HG03565 (cell line): ENCODE results near the gene GDPD5.

Experiments
- ATAC-seq: cut with Tn5 transposase; IDR thresholded peaks from one replicate; pipeline ENCODE4 v1.9.1; 2021; ENCODE audit warnings: mild to moderate bottlenecking, moderate library complexity; ENCODE audit not compliant: unreplicated experiment

The GDPD5 gene

GRCh38 chr11:75406338-75406777 is 119.4 kb downstream of the GDPD5 start:
- no peak for ATAC-seq

DNA sequence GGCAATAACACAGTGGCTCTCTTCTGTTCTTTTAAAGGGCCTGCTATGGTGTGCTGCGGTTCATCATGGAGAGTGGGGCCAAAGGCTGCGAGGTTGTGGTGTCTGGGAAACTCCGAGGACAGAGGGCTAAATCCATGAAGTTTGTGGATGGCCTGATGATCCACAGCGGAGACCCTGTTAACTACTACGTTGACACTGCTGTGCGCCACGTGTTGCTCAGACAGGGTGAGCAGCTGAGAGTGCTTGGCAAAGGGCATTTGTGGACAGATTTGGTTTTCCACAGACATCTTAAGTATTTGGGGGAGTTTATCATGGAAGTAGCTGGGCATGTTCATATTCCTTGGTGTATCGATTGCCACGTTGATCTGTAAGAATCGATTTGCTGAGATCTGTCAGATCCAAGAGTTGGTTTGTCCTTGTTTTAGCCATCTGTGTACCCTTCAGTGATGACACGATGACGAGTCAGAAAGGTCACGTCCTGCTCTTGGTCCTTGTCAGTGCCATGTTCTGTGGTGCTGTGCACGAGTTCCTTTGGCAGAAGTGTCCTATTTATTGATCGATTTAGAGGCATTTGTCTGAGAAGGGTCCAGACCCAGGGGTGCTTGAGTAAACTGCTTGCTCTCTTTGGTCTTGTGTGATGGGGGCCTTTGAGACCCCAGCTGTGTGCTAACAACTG is 121.6 kb downstream of the GDPD5 start:
- no peak for ATAC-seq

GRCh38 chr11:75403037-75403436 is 122.7 kb downstream of the GDPD5 start:
- ATAC-seq, result no peak

DNA sequence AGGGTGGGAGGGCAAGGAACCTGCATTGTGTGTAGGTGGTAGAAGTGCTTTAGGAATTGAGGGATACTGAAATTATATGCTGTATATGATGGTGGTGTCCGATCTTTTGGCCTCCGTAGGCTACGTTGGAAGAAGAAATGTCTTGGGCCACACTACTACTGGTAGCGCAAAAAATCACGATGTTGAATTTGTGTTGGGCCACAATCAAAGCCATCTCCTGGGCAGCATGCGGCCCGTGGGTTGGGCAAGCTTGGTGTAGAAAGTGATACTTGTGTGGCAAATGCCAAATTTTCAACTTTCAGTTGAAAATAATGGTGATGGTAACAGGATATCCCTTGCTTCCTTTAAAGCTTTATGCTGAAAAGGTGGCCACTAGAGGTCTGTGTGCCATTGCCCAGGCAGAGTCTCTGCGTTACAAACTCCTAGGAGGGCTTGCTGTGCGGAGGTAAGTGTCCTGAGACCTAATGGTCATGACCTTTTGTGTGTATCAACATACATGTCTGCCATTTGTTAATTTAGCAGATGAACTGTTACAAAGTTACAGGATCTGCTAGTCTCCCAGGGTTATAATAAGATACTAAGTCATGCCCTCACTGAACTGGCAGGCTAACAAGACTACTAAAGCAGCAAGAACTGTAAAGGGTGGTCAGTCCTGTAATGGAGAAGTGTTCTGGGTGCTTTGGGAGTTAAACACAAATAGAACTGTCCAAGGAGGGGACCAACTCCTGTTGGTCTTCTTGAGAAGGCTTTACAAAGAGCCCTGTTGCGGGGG is 123.6 kb downstream of the GDPD5 start:
- ATAC-seq, result no peak

DNA sequence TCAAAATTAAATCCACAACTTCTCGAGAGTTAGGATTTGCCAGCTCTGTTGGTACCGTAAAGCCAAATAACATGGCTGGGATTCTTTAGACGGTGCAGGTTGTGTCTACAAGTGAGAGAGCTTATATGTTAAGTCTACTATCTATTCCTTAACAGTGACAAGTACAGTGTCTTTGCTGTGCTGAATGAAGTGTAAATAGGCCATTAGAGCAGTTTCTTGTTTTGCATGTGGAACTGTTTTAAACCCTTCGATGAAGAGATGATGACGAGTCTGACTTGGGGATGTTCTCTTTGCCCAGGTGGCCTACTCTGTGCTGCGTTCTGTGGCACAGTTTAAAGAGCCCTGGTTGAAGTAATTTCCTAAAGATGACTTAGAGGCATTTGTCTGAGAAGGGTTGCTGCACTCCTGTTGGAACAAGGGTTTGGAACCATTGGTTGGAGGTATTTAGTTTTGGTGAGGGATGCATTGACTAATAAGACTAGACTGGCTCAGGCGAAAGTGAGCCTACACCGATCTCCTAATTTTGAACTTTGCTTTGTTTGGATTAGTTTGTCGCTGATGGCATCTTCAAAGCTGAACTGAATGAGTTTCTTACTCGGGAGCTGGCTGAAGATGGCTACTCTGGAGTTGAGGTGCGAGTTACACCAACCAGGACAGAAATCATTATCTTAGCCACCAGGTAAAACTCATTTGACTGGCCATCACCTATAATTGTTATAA is 125.4 kb downstream of the GDPD5 start:
- no peak for ATAC-seq

DNA sequence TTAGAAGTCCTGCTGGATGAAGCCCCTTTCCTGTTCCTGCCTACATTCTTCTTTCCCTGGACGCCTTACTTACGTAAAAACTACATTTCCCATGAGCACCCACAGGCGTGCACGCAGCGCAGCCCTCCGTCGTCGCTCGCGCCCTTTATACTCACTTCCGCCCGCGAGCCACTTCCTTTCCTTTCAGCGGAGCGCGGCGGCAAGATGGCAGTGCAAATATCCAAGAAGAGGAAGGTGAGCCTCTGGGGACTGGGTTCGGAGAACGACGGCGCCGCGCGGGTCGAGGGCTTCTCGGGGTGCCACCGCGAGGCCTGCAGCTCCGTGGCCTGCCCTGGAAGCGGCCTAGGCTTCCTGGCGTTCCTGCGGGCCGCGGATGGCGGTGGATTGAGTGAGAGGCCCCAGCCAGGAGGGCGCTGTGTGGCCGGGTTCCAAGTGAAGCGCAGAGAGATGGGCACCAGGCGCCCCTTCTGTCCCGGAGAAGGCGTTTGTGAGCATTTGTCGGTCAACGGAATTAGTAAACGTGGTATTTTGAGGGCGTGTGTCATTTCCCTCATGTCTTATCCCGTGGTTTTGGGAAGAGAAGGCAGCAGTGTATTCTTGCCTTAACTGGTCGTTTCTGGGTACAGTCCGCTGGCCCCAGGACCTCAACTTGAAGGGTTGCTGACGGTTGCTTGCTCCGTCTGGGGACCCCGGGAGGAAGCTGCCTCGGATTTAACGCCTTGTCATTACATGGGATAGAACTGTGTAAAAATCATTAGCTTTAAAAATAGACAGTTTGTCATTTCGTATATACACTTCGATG is 126.2 kb downstream of the GDPD5 start, which contains the start of gene RPS3:
RPS3 (plus strand) TSS at position 175 of the 802 bp plus-strand sequence; CDS start at position 205, 30 bp downstream.
- ATAC-seq, result peak; percentile 88

- ATAC-seq, result no peak
Observed at GRCh38 chr11:75398906-75399305, 126.8 kb downstream of the GDPD5 start.

DNA sequence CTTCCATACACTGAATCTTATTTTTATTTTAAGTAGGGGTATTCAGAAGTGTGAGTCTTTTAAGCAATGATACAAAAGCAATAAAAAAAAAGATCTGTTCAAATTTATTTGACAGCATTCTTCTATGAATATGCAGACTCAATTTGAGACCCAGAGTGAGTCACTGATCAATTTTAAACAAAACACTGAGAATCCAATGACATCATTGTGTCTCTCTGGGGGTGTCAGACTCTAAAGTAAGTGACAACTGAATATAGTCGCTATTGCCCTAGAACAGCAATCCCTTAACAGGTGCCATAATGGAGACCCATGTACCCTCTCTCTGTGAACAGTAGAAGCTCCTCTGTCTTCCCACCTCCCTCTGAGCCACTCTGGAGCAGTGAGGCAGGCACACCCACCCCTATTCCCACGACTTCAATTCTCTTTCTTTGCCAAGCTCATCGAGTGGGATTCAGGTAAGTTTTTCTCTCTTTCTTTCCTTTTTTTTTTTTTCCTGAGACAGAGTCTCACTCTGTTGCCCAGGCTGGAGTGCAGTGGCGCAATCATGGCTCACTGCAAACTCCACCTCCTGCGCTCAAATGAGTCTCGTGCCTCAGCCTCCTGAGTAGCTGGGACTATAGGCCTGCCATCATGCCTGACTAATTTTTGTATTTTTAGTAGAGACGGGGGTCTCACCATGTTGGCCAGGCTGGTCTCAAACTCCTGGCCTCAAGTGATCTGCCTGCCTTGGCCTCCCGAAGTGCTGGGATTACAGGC is 131.5 kb downstream of the GDPD5 start:
- no peak for ATAC-seq

DNA sequence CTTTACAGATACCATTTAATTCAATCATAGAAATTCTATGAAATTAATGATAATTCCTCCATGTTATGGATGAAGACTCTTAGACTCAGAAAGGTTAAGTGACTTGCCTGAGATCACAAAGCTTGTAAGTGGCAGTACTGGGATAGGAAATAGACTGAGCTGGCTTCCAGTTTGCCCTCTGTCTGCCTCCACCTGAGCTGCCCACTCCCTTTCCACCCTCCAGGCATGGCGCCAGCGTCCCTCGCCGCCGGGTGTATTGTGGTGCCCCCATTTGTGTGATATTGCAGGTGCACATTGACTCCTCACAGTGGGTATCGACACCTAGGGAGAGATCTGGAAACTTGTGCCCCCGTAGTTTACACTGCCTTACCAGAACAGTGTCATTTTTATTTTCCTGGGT is 135.8 kb downstream of the GDPD5 start:
- ATAC-seq, result no peak

DNA sequence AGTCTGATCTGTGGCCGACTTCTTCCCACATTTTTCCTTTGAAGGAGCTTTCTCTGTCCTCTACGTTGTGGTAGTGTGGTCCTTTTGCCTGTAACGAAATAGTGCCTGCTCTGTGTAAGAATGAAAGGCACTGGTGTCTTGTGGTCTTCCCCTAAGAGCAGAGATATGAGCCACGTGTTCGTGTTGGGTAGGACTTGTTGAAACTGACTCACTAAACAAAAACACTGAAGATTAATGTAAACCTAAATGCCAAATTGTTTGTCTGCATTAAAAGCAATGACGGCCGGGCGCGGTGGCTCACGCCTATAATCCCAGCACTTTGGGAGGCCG is 136.5 kb downstream of the GDPD5 start:
- no peak for ATAC-seq

GRCh38 chr11:75388386-75389275 is 137.1 kb downstream of the GDPD5 start:
- no peak for ATAC-seq

DNA sequence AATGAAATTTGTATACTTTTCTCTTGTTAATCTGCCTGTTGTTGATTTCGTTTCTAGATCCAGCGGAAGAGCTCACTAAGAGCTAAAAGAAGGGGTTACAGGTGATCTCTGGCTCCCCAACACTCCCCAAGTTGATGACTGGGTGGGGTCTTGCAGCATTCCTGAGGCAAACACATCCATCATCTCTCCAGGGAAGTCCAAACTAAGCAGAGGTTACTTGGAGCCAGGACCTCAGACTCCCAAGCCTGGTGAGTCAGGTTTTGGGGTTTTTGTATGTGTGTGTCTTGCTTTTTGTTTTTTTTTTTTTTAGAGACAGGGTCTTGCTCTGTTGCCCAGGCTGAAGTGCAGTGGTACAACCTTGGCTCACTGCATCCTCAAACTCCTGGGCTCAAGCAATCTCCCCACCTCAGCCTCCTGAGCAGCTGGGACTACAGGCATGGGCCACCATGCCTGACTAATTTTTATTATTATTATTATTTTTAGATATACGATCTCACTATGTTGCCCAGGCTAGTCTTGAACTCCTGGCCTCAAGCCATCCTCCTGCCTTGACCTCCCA is 137.9 kb downstream of the GDPD5 start:
- ATAC-seq, result no peak

DNA sequence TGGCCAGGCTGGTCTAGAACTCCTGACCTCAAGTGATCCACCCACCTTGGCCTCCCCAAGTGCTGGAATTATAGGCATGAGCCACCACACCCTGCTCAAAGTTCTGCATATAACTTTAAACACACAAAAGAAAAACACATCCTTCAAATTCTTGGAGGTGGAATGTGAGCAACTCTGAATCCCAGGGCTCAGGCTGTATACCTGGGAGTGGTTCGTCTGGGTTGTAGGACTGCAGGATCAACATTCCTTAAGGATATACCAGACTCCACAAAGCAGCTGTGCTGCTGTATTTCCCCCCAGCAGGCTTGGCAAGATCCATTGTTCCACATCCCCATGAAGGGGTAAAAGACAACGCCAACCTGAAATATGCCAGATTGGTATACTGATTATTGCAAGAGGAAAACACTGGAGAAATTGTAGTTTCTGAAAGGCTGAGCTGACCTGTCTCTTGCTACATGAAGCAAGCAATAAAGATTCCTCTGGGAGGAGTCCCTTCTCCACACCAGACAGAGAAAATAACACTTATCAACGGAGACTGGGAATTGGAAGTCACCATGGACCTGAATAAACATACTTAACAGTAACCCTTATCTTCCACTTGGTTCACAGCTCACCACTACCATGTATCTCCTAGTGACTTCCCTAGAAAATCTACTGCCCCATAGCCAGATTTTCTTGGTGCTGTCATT is 138.7 kb downstream of the GDPD5 start:
- no peak for ATAC-seq
